KMS-11 (cell line): ENCODE data around the gene HSD17B11.

Experiments
- H2AFZ ChIP-seq: fragments of 200-600 bp; sonication (generic); 2 replicates; pipeline ENCODE4 v1.6.1; 2016; ENCODE audit warnings: antibody characterized with exemption, mixed run types, low read depth
- H3K27ac ChIP-seq: fragments of 200-600 bp; sonication (generic); 2 replicates; pipeline ENCODE4 v1.6.1; 2016; ENCODE audit warnings: mild to moderate bottlenecking, mixed run types
- H3K27me3 ChIP-seq: fragments of 200-600 bp; sonication (generic); 2 replicates; pipeline ENCODE4 v1.6.1; 2017; ENCODE audit warnings: mild to moderate bottlenecking, low read depth, mixed run types, moderate library complexity; ENCODE audit not compliant: insufficient read depth
- H3K36me3 ChIP-seq: fragments of 200-600 bp; sonication (generic); 2 replicates; pipeline ENCODE4 v1.6.1; 2017; ENCODE audit warnings: mild to moderate bottlenecking, mixed run types; ENCODE audit not compliant: insufficient read depth
- H3K4me1 ChIP-seq: fragments of 200-600 bp; sonication (generic); 2 replicates; pipeline ENCODE4 v1.6.1; 2016; ENCODE audit warnings: mild to moderate bottlenecking, low read depth, mixed run types; ENCODE audit not compliant: poor library complexity, severe bottlenecking
- H3K4me2 ChIP-seq: fragments of 200-600 bp; sonication (generic); 2 replicates; pipeline ENCODE4 v1.7.0; 2016; ENCODE audit warnings: mild to moderate bottlenecking, mixed run types
- H3K4me3 ChIP-seq: fragments of 200-600 bp; sonication (generic); IDR thresholded peaks from 2 replicates; pipeline ENCODE4 v1.6.1; 2017; ENCODE audit warnings: low read depth, low read length, mixed read lengths; ENCODE audit not compliant: insufficient read depth
- H3K79me2 ChIP-seq: fragments of 200-600 bp; sonication (generic); 2 replicates; pipeline ENCODE4 v1.6.1; 2016; ENCODE audit warnings: low read depth, mixed run types; ENCODE audit not compliant: insufficient read depth
- H3K9ac ChIP-seq: fragments of 200-600 bp; sonication (generic); 2 replicates; pipeline ENCODE4 v1.6.1; 2016; ENCODE audit warnings: mild to moderate bottlenecking, mixed run types
- H4K20me1 ChIP-seq: fragments of 200-600 bp; sonication (generic); 2 replicates; pipeline ENCODE4 v1.6.1; 2016; ENCODE audit warnings: mild to moderate bottlenecking, mixed run types; ENCODE audit not compliant: insufficient read depth
- CTCF ChIP-seq: fragments of 200-600 bp; sonication (generic); conservative IDR thresholded peaks from 2 replicates; pipeline ENCODE4 v1.6.1; 2017; ENCODE audit warnings: low read depth, mild to moderate bottlenecking, antibody characterized with exemption, low read length, moderate library complexity, mixed read lengths

HSD17B11 gene

DNA sequence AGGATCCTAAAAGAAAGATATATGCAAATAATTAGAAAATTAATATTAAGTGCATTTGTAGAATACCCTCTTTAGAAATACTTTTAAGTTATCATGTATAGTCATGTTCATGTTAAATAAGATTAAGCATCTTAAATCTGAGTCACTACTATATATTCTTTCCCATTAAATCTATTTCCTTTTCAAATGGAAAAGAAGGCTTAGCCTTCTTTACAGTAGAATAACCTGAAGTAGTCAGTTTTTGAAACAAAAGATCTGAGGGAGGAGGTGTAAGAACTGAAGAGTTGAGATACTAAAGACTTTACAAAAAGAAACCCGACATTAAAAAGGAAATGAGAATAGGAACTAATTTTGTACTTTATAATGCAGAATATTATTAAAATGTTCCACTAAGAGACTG, 53.6 kb downstream of the HSD17B11 start:
- Histone ChIP-seq H3K27ac (no peak overlapping the region), H3K4me2 (no peak overlapping the region), H3K79me2 (no peaks in the 10 kb centered on the region), H2AFZ (no peak overlapping the region), H3K4me1 (no peaks in the 10 kb centered on the region), H3K4me3 (no peak overlapping the region), H4K20me1 (no peaks in the 10 kb centered on the region), H3K36me3 (no peaks in the 10 kb centered on the region), H3K27me3 (no peaks in the 10 kb centered on the region), H3K9ac (no peak overlapping the region)
- TF ChIP-seq CTCF: no peak

GRCh38 chr4:87333267-87333666, 57.7 kb downstream of the HSD17B11 start:
- Histone ChIP-seq H2AFZ (no peak overlapping the region), H3K4me1 (no peaks in the 10 kb centered on the region), H3K4me3 (no peak overlapping the region), H3K27ac (no peak overlapping the region), H4K20me1 (no peaks in the 10 kb centered on the region), H3K27me3 (no peaks in the 10 kb centered on the region), H3K36me3 (no peaks in the 10 kb centered on the region), H3K79me2 (no peaks in the 10 kb centered on the region), H3K9ac (no peak overlapping the region), H3K4me2 (no peak overlapping the region)
- no peak for TF ChIP-seq CTCF

DNA sequence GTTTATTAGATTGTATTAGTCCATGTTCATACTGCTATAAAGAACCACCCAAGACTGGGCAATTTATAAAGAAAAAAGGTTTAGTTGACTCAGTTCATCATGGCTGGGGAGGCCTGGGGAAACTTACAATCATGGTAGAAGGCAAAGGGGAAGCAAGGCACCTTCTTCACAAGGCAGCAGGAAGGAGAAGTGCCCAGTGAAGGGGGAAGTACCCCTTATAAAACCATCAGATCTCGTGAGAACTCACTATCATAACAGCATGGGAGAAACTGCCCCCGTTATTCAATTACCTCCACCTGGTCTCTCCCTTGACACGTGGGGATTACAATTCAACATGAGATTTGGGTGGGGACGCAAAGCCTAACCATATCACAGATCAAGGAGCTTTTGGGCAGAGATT, 60.2 kb downstream of the HSD17B11 start:
- Histone ChIP-seq H2AFZ (no peak overlapping the region), H3K4me2 (no peak overlapping the region), H3K4me3 (no peak overlapping the region), H3K4me1 (no peaks in the 10 kb centered on the region), H3K36me3 (no peaks in the 10 kb centered on the region), H4K20me1 (no peaks in the 10 kb centered on the region), H3K79me2 (no peaks in the 10 kb centered on the region), H3K9ac (no peak overlapping the region), H3K27me3 (no peaks in the 10 kb centered on the region), H3K27ac (no peak overlapping the region)
- no peak for TF ChIP-seq CTCF

- no peaks in the 10 kb centered on the region for H3K36me3 ChIP-seq
- no peak for TF ChIP-seq CTCF
- H3K27ac ChIP-seq: no peak overlapping the region
- H3K79me2 ChIP-seq: no peaks in the 10 kb centered on the region
- no peak overlapping the region for H3K4me2 ChIP-seq
- no peaks in the 10 kb centered on the region for H3K4me1 ChIP-seq
- no peaks in the 10 kb centered on the region for H4K20me1 ChIP-seq
- no peak overlapping the region for H3K9ac ChIP-seq
- no peaks in the 10 kb centered on the region for H3K27me3 ChIP-seq
- no peak overlapping the region for H2AFZ ChIP-seq
- H3K4me3 ChIP-seq: no peak overlapping the region
Observed at GRCh38 chr4:87327136-87327535, 63.9 kb downstream of the HSD17B11 start.

- Histone ChIP-seq H3K27ac (no peak overlapping the region), H3K4me2 (no peak overlapping the region), H3K4me3 (no peak overlapping the region), H3K79me2 (no peaks in the 10 kb centered on the region), H2AFZ (no peak overlapping the region), H3K27me3 (no peaks in the 10 kb centered on the region), H3K36me3 (no peaks in the 10 kb centered on the region), H3K4me1 (no peaks in the 10 kb centered on the region), H4K20me1 (no peaks in the 10 kb centered on the region), H3K9ac (no peak overlapping the region)
- no peak for TF ChIP-seq CTCF
Observed at GRCh38 chr4:87326460-87326859, 64.5 kb downstream of the HSD17B11 start.
